ENCODE measurements around the gene CCDC146.
"Not testable (repeated sequence)": the region's sequence is repeated elsewhere in the genome, so short reads cannot be mapped to it uniquely, and the experiment has no call there.

Gene CCDC146

DNA sequence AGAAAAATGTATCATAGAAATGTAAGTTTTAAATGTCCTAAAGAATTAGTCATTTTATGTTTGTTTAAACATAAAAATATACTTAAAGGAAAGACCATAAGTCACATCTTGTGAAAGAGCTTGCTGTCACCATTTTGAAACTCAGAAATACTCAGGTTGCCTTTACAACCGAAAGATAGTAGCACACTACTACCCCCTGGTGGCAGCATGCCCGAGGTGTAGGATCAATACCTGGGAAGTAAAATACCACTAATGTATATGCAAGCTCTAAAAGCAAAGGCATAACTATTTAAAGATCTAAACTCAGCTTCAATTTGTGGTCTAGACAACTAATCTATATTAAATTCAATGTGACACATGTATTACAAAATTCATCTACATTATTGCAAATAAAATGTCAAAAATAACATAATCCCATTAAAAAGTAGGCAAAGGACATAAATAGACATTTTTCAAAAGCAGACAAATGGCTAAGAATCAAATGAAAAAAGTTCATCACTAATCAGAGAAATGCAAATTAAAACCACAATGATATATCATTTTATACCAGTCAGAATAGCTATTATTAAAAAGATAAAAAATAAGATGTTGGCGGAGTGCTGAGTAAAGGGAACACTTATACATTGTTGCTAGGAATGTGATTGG is 124.9 kb downstream of the CCDC146 start:
- DNase-seq = peak; percentile 63 to 84 (median 80)

DNA sequence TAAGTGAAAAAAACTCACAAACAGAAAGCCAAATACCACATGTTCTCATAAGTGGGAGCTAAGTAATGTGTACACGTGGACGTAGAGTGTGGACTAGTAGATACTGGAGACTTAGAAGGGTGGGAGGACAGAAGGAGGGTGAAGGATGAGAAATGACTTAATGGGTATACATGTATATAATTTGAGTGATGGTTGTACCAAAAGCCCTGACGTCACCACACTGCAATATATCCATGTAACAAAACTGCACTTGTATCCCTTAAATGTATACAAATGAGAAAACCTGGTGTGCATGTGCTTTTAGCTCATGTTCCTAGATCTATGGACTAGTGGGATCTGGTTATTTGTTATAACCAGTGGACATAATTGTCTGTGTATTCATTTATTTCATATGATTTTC is 125.7 kb downstream of the CCDC146 start:
- no peak for DNase-seq

DNA sequence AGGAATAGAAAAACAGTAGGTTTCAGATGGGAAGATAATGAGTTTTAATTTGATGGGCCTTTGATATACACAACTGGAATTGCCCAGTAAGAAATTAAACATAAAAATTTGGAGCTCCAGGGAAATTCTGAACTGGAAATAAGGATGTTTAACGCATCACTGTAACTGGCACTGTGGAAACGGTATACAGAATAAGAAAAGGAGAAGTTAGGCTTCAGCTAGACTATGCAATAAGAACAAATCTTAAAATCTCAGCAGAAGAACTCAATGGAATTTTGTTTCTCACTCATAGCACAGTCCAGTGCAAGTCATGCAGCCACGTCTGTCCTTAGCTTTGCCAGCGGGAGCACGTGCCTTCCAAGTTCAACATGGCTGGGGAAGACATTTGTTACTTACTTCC is 130.1 kb downstream of the CCDC146 start:
- DNase-seq = no peak

DNA sequence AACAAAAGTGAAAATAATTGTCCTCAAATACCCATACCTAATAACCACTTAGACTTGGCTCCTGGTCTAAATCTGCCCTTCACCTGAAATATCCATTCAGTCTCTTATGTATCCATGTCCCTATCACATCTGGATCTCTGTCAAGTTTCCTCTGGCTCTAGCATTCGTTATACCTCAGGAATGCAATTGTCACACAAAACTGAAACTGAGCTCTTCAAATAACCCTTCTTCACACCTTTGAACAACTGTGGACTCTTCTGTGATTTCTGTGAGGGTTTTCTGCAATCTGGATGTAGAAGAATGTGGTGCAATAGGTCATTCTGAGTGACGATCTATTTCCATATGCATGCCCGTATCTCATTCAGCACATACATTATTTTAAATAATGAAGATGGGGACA is 130.7 kb downstream of the CCDC146 start:
- DNase-seq = no peak

DNA sequence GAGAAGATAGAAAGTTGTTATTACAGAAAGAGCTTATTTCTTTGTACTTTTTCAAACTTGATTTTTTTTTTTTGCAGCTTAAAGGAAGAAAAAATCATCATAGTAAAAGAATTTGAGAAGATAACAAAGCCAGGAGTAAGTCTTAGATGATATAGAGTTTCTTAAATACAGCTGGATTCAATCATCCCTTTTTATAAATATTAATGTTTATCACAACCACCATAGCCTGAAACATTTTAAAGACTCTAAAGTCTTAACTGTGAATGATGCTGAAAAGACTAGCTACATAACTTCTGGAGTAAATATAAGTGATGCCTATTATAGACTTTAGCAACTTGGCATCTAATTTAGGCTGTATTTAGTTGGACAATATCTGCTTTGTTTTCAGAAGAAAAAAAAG is 132.0 kb downstream of the CCDC146 start:
- no peak for DNase-seq

DNA sequence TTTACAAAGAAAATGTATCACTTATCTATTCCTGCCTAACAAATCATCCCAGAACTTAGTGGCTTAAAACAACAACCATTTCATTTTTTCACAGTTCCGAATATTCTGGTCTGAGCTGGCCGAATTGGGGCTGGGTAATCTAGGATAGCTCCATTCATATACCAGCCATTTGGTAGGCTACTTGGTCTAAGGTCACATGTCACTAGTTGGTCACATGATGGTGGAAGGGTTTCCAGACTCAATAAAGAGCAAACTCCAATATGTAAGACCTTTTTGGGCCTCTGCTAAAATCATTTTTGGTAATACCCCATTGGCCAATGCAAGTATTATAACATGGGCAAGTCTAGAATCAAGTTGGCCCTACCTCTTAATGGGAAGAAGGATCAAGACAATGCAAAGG is 132.5 kb downstream of the CCDC146 start:
- no peak for DNase-seq

DNA sequence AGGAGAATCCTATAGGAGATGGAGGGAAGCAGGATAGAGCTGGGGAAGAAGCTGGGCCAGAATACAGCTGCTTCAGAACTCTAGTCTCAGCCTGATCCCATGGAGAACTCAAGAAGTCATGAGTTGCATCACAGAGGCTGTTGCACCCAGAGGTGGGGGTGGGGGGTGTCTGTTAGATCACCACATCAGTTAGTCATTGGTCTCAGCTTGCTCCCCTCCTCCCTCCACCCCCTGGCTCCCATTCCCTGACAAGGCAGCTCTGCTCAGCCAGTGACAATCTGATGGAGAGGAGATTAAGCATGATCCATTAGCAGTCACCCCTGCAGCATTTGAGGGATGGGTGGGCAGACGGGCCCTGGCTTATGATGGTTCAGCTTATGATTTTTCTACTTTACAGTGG is 135.6 kb downstream of the CCDC146 start:
- no peak for DNase-seq

DNA sequence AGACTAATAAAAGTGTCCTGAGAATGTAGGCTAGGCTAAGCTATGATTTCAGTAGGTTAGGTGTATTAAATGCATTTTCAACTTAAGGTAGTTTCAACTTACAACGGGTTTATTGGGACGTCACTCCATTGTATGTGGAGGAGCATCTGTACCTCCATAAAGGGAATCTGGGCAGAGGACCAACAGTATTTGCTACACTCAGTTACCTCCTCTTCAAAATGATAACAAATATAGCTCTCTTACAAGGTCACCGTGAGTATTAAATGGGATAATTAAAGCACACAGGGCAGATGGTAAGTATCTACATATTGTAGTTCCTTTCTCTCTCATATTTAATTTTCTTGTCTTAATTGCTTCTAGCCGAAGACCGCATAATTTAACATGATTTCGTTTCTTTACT is 136.2 kb downstream of the CCDC146 start:
- no peak for DNase-seq

DNA sequence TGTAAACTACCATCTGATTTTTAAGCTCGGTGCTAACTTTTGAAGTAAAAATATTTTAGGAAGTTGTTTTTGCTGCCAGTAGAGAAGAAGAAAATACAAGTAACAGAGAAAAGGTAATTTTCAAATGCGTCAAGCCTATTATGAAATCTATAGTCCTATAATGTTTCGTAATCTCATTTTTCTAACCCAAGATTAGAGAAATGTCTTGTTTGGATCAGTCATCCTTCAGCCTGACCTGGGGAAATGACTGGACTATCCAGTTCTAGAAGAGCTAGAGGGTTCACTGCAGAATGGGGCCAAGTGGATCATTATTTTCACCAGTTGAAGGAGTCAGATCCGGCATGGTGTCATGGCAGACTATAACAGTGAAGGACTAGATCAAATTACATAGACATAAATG is 139.9 kb downstream of the CCDC146 start:
- no peak for DNase-seq

DNA sequence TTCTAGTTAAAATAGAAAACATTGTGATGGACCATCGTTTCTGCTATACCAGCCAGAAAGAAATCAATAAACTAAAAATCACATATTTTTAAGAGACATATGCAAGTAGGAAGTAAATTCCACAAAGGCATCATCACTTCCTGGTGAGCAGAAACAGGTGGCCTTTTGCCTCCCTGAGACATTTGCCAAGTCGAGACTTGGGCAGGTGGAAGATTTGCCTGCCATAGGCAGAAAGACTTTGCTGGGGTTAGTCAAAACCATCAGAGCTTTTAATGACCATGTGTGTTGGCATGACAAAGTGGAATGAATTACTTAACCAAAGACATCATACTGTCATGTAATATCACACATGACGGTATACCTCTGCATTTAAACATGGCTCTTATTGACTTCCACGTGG is 143.3 kb downstream of the CCDC146 start:
- DNase-seq = no peak

DNA sequence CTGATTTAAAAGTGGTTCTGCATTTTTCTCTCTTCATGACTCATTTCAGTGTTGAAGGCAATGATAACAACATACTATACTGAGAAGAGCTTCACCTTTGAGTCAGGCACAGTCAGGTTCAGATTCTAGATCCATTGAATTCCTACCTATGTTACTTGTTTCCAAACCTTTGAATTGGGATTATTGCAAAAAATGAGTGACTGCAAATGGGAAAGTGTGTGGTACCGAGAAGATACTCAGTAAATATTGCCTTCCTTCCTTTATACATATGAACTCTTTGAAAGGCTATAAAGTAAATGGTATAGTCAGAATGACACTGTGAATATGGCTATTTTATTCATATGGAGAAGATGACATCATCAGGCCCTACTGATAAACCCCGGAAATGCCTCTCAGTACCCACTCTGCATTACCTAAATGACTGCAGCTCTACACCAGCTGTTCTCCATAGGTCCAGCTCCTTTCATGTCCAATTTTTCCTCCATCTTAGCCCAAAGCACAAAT is 143.9 kb downstream of the CCDC146 start:
- no peak for DNase-seq

DNA sequence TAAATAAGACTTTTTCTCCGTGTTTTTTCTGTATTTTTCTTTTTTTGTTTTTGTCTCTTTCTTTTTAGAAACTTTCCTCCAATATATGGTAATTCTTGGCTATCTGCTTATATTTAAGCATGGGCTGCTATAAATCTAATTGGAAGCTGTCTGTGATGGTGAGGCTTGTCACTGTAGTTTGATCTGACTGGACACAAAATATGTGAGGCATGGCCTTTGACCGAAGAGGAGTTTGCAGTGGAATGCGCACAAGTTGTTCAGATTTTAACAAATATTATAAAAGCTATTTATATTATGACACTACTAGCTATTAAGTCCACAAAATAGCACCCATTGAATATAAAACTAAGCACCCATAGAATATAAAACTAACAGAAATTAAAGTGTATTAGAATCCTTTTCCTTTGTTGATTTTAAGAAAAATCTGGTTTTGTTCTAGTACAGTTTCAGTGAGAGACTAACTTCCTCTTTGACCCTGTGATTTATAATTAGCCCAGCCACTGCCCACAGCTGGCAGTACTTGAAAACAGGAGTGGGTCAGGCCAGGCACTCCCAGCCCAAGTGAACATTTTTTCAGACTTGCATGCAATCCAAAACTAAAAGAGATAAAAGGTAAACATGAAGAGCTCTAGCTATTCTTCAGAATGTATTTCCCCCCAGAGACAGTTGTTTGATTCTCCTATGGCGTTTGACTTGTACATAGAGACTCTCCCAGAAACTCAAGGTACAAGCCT is 147.1 kb downstream of the CCDC146 start:
- no peak for DNase-seq

DNA sequence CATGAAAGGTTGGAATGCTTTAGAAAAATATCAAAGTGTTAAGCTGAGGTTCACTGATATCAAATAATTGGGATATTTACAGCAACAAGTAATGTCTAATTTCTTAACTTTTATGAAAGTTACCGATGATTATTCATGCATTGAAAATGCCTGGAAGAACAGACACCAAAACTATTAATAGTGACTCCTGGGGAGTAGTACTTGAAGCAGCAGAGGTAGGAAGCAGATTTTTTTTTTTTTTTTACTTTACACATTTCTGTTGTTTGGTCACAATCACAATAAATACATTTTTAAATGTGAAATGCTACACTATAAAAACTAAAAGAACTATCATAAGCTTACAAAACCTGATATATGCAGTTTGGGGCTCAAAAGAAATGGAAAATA is 147.7 kb downstream of the CCDC146 start:
- DNase-seq = no peak

DNA sequence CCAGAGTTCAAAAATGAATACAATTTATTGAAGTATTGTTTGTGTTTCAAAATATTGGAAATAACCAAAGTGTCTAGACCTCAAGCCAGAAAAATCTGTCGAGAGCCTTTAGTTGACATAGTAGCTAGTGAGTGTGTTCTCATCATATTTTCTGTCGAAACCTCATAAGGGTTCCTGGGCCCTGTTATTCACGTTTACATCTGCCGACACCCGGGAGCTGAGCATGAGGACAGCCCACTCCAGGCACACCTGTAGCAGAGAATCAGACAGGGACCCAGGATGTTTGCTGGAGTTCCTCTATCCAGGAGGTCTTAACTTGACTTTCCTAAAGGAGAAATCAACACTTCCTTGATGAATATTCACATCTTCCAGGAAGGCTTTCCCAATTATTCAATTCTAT is 149.4 kb downstream of the CCDC146 start:
- DNase-seq = no peak

DNA sequence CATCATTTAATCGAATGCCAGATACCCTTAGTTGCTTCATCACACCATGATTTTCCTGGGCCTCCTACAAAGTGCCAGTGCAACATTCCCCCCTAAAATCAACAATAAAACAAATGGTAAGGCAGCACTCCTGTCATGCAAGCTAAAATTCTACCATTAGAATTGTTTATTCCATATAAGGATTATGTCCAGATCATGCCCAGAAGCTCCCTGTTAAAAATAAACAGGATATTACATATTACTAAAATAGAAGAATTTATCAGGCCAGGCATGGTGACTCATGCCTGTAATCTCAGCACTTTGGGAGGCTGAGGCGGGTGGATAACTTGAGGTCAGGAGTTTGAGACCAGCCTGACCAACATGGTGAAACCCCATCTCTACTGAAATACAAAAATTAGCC is 153.2 kb downstream of the CCDC146 start:
- not testable (repeated sequence) for DNase-seq

DNA sequence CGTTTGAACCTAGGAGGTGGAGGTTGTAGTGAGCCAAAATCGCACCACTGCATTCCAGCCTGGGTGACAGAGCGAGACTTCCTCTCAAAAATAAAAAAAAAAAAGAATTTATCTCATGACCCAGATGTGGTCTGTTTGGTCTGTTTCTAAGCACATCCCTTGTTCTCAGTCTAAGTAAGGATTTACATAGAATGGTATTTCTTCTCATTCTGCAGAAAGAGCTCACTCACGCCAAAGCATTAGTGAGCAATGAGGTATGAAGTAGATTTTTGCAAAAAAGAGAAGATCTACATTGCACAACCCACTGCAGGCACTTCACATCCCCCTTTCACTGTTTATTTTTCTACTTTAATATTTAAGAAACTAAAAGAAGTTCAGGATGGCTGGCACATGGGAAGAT is 153.7 kb downstream of the CCDC146 start:
- DNase-seq = no peak

DNA sequence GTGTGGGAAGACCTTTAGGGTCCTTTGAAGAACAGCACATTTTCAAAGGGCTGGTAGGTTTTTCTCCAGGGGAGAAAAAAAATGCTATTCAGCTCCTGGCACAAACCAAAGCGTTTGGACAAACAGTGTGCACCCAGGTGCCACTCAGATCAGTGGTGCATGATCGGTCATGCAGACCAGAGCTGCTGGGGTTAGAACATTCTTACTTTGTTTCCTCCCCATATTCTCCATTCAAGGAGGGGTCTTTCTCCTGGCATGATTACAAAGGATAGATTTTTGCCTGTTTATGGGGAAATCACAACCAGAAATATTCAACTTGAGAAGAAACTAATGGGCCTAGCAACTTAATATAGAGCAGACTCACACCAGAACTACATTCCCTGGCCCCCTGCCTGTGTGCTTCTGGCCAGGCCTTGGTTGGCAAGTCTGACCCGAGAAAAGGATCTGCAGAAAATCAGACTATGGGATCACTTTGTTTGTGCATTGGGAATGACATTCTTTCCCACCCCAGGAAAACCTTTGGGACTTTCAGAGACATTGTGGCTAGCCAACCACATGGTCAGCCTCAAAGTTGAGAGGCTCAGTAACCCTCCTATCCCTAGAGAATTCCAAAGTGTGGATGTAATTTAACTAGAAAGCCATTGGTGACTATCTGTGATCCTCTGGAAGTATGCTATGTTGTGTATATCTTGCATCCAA is 159.5 kb downstream of the CCDC146 start:
- no peak for DNase-seq

DNA sequence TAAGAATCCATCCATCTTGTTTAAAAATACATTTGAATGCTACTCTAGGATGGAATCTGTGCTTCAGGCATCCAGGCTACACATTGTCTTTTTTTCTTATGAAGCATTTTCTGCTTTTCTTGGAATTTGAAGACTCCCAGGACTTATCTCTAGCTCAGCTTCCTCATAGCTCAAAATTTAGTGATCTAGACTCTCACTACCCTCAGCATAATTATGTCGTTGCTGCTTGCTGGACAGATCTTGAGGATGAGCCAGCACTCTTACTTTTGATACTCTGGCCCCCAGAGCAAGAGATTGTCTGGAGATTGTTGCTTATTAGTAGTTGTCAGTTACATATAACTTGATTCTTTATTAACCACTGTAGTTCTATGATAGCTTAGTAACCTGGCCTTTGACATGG is 160.5 kb downstream of the CCDC146 start:
- DNase-seq = no peak

DNA sequence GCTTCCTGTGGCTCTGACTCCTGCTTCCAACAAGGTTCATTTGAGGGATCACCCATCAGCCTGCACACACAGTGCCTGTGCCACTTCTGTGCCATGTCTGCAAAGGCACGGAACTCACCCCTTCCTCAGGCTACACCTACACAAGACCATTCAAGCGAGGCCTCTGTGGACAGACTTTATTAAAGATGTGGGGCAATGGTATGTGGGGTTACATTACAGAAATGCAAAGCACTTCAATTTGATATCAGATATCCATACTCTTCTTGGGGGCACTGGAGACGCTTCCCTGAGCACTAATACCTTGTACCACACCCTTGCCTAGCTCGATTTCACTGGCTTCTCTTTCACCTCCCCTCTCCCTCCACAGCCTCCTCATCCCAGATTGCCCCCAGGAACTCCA is 161.6 kb downstream of the CCDC146 start:
- no peak for DNase-seq

DNA sequence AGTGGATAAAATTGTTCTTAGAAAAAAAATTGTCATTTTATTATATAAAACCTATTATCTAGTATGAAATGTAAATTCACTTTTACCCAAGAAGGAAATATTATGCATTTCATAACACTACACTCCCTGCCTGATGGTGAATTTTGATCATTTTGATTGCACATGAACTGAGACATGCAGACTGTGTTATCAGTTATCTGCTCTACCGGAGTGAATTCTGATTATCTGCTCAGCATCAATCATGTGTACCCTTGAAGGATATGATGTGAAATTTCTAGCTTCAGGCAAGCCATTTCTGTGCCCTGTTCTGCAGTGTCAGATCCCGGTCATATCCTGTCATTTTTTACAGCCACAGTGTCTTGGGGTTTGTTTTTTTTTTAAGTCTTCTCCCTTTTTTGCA is 162.2 kb downstream of the CCDC146 start:
- DNase-seq = no peak

DNA sequence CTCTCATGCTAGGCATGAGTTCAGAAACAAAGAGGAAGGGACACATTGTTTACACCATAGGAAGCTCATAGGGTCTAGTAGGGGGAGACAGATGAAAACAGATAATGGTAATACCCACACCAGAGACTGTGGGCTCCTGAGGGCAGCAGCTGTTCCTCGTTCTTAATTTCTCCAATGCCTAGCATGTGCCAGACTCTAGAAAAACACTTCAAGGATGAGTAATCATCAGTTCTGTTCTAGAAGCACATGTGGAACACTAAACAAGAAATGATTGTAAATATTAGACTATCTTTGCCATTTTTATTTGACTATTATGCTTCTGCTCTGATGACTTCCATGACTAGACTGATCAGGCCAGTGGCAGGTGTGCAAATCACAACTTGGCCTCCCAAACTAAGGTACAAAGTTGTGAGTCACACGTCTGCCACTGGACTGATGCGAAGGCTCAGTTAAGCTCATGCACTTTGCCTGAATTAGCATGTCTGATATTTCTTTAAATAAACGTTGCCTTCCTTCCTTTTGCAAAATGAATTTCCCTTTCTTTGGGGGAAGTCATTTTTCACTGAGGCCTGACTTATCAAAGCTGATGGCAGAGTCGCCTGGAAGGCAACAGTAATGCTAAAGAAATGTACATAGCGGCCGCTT is 166.4 kb downstream of the CCDC146 start:
- no peak for DNase-seq

DNA sequence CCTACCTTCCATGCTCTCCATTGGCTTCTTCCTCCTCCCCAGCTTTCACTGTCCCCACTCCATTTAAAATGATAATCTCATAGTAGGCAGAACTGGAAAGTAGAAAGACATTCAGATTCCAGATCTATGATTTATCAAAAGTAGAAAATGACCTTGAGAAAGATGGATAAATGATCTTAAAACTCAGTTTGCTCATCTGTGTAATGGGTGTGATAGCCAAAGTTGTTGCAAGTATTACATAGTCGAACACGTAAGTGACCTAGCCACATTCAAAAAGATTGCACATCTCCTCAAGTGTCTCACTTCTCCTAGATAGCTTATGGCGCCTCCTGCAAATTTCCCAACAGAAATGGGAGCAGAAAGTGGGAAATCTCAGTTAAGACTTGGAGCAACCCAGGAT is 167.0 kb downstream of the CCDC146 start:
- no peak for DNase-seq

DNA sequence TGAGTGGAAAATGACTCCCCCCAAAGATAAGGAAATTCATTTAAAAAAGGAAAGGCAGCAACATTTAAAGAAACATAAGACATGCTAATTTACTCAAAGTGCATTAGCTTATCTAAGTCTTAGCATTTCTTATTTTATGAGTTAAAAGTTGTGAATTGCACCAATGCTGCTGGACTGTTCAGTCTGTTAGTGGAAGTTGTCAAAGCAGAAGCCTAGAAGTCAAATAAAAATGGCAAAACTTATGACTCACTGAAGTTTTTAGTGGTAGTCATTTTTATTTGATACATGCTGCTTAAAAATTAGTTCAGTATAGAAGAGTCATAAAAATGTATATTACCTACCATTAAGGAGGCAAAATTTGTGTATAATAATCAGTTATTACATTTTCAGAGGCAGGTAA is 168.0 kb downstream of the CCDC146 start:
- DNase-seq = no peak

DNA sequence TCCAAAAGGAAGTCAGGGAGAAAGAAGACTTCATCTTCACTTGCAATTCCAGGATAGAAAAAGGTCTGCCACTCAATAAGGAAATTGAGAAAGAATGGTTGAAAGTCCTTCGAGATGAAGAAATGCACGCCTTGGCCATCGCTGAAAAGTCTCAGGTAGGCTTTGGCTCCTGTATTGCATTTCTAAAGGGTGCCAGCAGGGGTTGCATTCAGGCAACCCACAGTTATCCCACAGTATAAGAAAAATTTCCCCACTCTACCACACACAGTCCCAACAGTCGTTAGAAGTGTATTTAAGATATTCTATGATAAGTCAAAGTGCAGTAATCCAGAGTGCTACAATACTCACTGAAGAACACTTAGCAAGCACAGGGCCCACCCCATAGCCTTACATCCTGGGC is 170.6 kb downstream of the CCDC146 start:
- no peak for DNase-seq
